CD14-positive monocyte (primary cell): ENCODE measurements around the gene GPR156. TPM values are rescaled to one million over a fixed set of nuclear protein-coding genes. Genes with fewer than 3 reads are reported as not detected.
"Not testable (repeated sequence)": the region's sequence is repeated elsewhere in the genome, so short reads cannot be mapped to it uniquely, and the experiment has no call there.

Experiments used
- DNase-seq, 3 donors: peaks; one replicate each; pipeline ENCODE4 v3.0.0-alpha.2; 2011 to 2022
- H2AFZ ChIP-seq: 2 replicates; pipeline ENCODE4 v1.6.0; 2012; ENCODE audit warnings: mild to moderate bottlenecking, low read depth, low read length, inconsistent platforms; ENCODE audit not compliant: insufficient read depth, poor library complexity, severe bottlenecking
- H3K27ac ChIP-seq, 2 donors: 1 replicate in 1 of 2; 2 replicates in 1 of 2; pipeline ENCODE4 v1.5.1; 2012 to 2013; ENCODE audit warnings: low read length in 2 of 2, control low read depth in 1 of 2, inconsistent platforms in 1 of 2, low read depth in 1 of 2, mild to moderate bottlenecking in 1 of 2
- H3K27me3 ChIP-seq, 2 donors: one replicate each; pipeline versions ENCODE4 v1.6.0 to v1.6.1; 2011 to 2013; ENCODE audit warnings: low read length in 2 of 2; ENCODE audit not compliant: control insufficient read depth in 2 of 2, insufficient read depth in 2 of 2
- H3K36me3 ChIP-seq, 2 donors: replicated peaks in 1 of 2; 1 replicate in 1 of 2; 2 replicates in 1 of 2; pipeline versions ENCODE4 v1.5.1 to v1.6.1; 2012 to 2013; ENCODE audit warnings: low read length in 2 of 2, control low read depth in 1 of 2, inconsistent platforms in 1 of 2, mild to moderate bottlenecking in 1 of 2; ENCODE audit not compliant: insufficient read depth in 2 of 2, control insufficient read depth in 1 of 2
- H3K4me1 ChIP-seq, 2 donors: 1 replicate in 1 of 2; 2 replicates in 1 of 2; pipeline versions ENCODE4 v1.5.1 to v1.6.1; 2012 to 2013; ENCODE audit warnings: low read length in 2 of 2, control low read depth in 1 of 2, inconsistent platforms in 1 of 2, mild to moderate bottlenecking in 1 of 2, moderate library complexity in 1 of 2; ENCODE audit not compliant: insufficient read depth in 2 of 2, control insufficient read depth in 1 of 2
- H3K4me2 ChIP-seq: replicated peaks from 2 replicates; pipeline ENCODE3; 2012; ENCODE audit warnings: low read length, moderate library complexity, mild to moderate bottlenecking; ENCODE audit not compliant: poor library complexity, severe bottlenecking; ENCODE audit errors: extremely low read depth
- H3K4me3 ChIP-seq, 3 experiments: fragments of 200-600 bp in 1 of 3; sonication (generic) in 1 of 3; replicated peaks in 1 of 3; 1 replicate in 2 of 3; 2 replicates in 1 of 3; pipeline ENCODE4 v1.5.1; 2011 to 2013; ENCODE audit warnings: low read length in 3 of 3, mild to moderate bottlenecking in 3 of 3, control low read depth in 2 of 3, low read depth in 2 of 3, inconsistent platforms in 1 of 3, moderate library complexity in 1 of 3
- H3K79me2 ChIP-seq: 2 replicates; pipeline ENCODE4 v1.6.0; 2012; ENCODE audit warnings: mild to moderate bottlenecking, control low read depth, inconsistent platforms, low read length, moderate library complexity; ENCODE audit not compliant: insufficient read depth
- H3K9ac ChIP-seq: 2 replicates; pipeline ENCODE4 v1.6.0; 2017; ENCODE audit warnings: low read length, mild to moderate bottlenecking; ENCODE audit not compliant: insufficient read depth, poor library complexity, severe bottlenecking
- H3K9me3 ChIP-seq, 2 donors: replicated peaks in 1 of 2; 1 replicate in 1 of 2; 2 replicates in 1 of 2; pipeline versions ENCODE4 v1.5.1 to v1.6.1; 2012 to 2013; ENCODE audit warnings: low read length in 2 of 2, control low read depth in 1 of 2; ENCODE audit not compliant: control insufficient read depth in 1 of 2, insufficient read depth in 1 of 2
- H4K20me1 ChIP-seq: 2 replicates; pipeline ENCODE4 v1.6.0; 2012; ENCODE audit warnings: mild to moderate bottlenecking, low read length, control low read depth, moderate library complexity; ENCODE audit not compliant: insufficient read depth
- H3K27ac Mint-ChIP-seq, 7 donors: one replicate each; pipeline ENCODE4 v1.8.0; 2020; ENCODE audit warnings: mild to moderate bottlenecking in 7 of 7, mixed read lengths in 7 of 7, moderate library complexity in 6 of 7, inconsistent platforms in 2 of 7
- H3K27me3 Mint-ChIP-seq, 3 donors: one replicate each; pipeline ENCODE4 v1.8.0; 2021 to 2022; ENCODE audit warnings: low read depth in 3 of 3, mild to moderate bottlenecking in 3 of 3, mixed read lengths in 3 of 3, moderate library complexity in 3 of 3, inconsistent platforms in 1 of 3
- H3K36me3 Mint-ChIP-seq, 2 donors: one replicate each; pipeline ENCODE4 v1.8.0; 2020; ENCODE audit warnings: mixed read lengths in 2 of 2, inconsistent platforms in 1 of 2, mild to moderate bottlenecking in 1 of 2
- H3K4me1 Mint-ChIP-seq: one replicate; pipeline ENCODE4 v1.8.0; 2020; ENCODE audit warnings: mild to moderate bottlenecking, mixed read lengths
- H3K4me3 Mint-ChIP-seq, 2 donors: one replicate each; pipeline ENCODE4 v1.8.0; 2020; ENCODE audit warnings: mild to moderate bottlenecking in 2 of 2, mixed read lengths in 2 of 2, moderate library complexity in 1 of 2
- H3K9me3 Mint-ChIP-seq, 7 donors: one replicate each; pipeline ENCODE4 v1.8.0; 2020 to 2022; ENCODE audit warnings: mixed read lengths in 7 of 7, mild to moderate bottlenecking in 6 of 7, moderate library complexity in 6 of 7, inconsistent platforms in 2 of 7
- WGBS: methylation state at CpG from one replicate; pipeline ENCODE4 v1.1.5; 2013; ENCODE audit warnings: missing lambda C conversion rate; ENCODE audit not compliant: insufficient coverage; 5-methylcytosine and 5-hydroxymethylcytosine counted together
- intact Hi-C, 2 donors: fragments of 100-400 bp; cut with micrococcal nuclease; formaldehyde crosslinking; loops; one replicate each; pipeline versions ENCODE4 v1.15.0 to v1.15.1; 2023
- polyA plus RNA-seq, 3 donors: library from polyadenylated mRNA; depleted of rRNA in 1 of 3; unstranded in 2 of 3; stranded (reverse) in 1 of 3; fragments of 300-500 nt in 2 of 3; fragments of >200 nt in 1 of 3; fragmentation: Illumina TruSeq in 2 of 3; gene quantifications; 1 replicate in 2 of 3; 2 replicates in 1 of 3; pipeline ENCODE4 v1.2.3, GENCODE V29; 2012 to 2021
- TF ChIP-seq, protein P1 (sequence below): fragments of 200-600 bp; IDR thresholded peaks from one replicate; pipeline ENCODE4 v1.8.0; 2022; ENCODE audit warnings: antibody characterized with exemption, mild to moderate bottlenecking

The GPR156 gene
- polyA plus RNA-seq, 3 donors, result not detected

DNA sequence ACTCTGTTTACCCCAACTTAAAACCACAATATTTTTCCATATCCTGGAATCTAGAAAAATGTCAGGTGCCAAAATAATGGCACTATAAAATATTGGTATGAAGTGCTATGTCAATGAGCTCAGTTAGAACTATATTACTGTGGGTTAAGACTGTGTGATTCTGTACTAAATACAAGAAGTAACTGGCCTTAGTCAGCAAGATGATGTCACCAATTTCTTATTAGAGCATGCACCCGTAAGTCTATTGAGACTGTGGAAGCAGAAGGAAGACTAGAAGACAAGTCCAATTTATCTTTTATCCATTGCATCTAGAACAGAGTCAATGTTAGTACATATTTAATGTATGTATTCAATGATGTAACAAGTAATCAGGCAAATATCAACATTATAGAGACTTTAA, 39.2 kb upstream of the GPR156 start:
- Histone ChIP-seq H3K4me3 (no peak overlapping the region), H3K36me3 (peaks cover 25 to 57% of the 10 kb centered on the region in 2 donors), H3K27me3 (no peaks in the 10 kb centered on the region), H3K79me2 (no peaks in the 10 kb centered on the region), H3K27ac (no peak overlapping the region), H3K9me3 (no peaks in the 10 kb centered on the region), H4K20me1 (no peaks in the 10 kb centered on the region), H3K4me1 (no peaks in the 10 kb centered on the region), H2AFZ (no peak overlapping the region), H3K9ac (no peak overlapping the region), H3K4me2 (no peak overlapping the region)
- no peak for DNase-seq
- Mint-ChIP-seq H3K9me3 (peaks cover 0 to 7% (median 3%) of the 10 kb centered on the region in 7 donors), H3K27ac (no peak overlapping the region), H3K4me1 (no peaks in the 10 kb centered on the region), H3K27me3 (no peaks in the 10 kb centered on the region), H3K36me3 (peaks cover 40 to 55% of the 10 kb centered on the region in 2 donors), H3K4me3 (no peak overlapping the region)
- WGBS, result no CpG with 5 or more reads among the region's 1 CpG
- intact Hi-C loops, result no loop called here
- TF ChIP-seq, protein P1, sequence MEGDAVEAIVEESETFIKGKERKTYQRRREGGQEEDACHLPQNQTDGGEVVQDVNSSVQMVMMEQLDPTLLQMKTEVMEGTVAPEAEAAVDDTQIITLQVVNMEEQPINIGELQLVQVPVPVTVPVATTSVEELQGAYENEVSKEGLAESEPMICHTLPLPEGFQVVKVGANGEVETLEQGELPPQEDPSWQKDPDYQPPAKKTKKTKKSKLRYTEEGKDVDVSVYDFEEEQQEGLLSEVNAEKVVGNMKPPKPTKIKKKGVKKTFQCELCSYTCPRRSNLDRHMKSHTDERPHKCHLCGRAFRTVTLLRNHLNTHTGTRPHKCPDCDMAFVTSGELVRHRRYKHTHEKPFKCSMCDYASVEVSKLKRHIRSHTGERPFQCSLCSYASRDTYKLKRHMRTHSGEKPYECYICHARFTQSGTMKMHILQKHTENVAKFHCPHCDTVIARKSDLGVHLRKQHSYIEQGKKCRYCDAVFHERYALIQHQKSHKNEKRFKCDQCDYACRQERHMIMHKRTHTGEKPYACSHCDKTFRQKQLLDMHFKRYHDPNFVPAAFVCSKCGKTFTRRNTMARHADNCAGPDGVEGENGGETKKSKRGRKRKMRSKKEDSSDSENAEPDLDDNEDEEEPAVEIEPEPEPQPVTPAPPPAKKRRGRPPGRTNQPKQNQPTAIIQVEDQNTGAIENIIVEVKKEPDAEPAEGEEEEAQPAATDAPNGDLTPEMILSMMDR, result no peak

DNA sequence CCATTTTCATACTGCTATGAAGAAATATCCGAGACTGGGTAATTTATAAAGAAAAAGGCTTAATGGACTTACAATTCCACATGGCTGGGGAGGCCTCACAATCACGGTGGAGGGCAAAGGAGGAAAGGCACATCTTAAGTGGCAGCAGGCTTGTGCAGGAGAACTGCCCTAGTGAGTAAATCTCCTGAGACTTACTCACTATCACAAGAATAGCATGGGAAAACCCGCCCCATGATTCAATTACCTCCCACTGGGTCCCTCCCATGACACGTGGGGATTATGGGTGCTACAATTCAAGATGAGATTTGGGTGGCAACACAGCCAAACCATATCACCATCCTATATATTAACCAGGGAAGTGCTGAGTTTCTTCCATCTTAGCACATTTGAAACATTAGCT, 38.7 kb upstream of the GPR156 start:
- H4K20me1 ChIP-seq, H3K4me3 ChIP-seq, H2AFZ ChIP-seq, intact Hi-C loops, H3K27me3 Mint-ChIP-seq, H3K4me3 Mint-ChIP-seq, H3K27me3 ChIP-seq, H3K4me1 ChIP-seq, H3K4me1 Mint-ChIP-seq, H3K27ac ChIP-seq, H3K9me3 ChIP-seq, H3K9ac ChIP-seq, H3K9me3 Mint-ChIP-seq, H3K4me2 ChIP-seq, H3K79me2 ChIP-seq: not testable (repeated sequence)
- 100% methylated on average over 1 of the region's 4 CpGs for WGBS
- DNase-seq, result peak in 1 of 3 donors; percentile 32
- H3K36me3 ChIP-seq, result peaks cover 21 to 53% of the 10 kb centered on the region in 2 donors
- peak overlapping the region in 1 of 7 donors; percentile 45 for H3K27ac Mint-ChIP-seq
- H3K36me3 Mint-ChIP-seq, result peaks cover 41 to 55% of the 10 kb centered on the region in 2 donors
